NT2/D1 (cell line): ENCODE data around the gene TAAR6.

Experiments used
- DNase-seq: peaks from one replicate; pipeline ENCODE4 v3.0.0-alpha.2; 2011; ENCODE audit warnings: low read depth, low spot score
- H3K27me3 ChIP-seq: 2 replicates; pipeline ENCODE4 v1.6.0; 2011; ENCODE audit warnings: mild to moderate bottlenecking; ENCODE audit not compliant: insufficient read length, insufficient read depth
- H3K36me3 ChIP-seq: 2 replicates; pipeline ENCODE4 v1.6.1; 2011; ENCODE audit warnings: mild to moderate bottlenecking, low read length, mixed read lengths; ENCODE audit not compliant: insufficient read depth, insufficient read length
- H3K4me1 ChIP-seq: 2 replicates; pipeline ENCODE4 v1.5.1; 2011; ENCODE audit not compliant: insufficient read depth, insufficient read length
- H3K4me3 ChIP-seq: 2 replicates; pipeline ENCODE4 v1.5.1; 2011; ENCODE audit warnings: low read depth; ENCODE audit not compliant: insufficient read length
- H3K9ac ChIP-seq: 2 replicates; pipeline ENCODE4 v1.6.0; 2011; ENCODE audit warnings: low read depth; ENCODE audit not compliant: insufficient read length
- H3K9me3 ChIP-seq: 2 replicates; pipeline ENCODE4 v1.5.1; 2011; ENCODE audit warnings: mild to moderate bottlenecking, low read length; ENCODE audit not compliant: insufficient read depth
- SUZ12 ChIP-seq: IDR thresholded peaks from 2 replicates; pipeline ENCODE4 v1.6.1; 2011; ENCODE audit not compliant: insufficient read length, insufficient read depth; ENCODE audit errors: extremely low read depth
- YY1 ChIP-seq: IDR thresholded peaks from 2 replicates; pipeline ENCODE4 v1.6.1; 2011; ENCODE audit not compliant: insufficient read length, insufficient read depth
- ZNF274 ChIP-seq: IDR thresholded peaks from 2 replicates; pipeline ENCODE4 v1.6.1; 2011; ENCODE audit warnings: mild to moderate bottlenecking, low read depth, low read length

TAAR6 gene

GRCh38 chr6:132612449-132613108 is 42.5 kb downstream of the TAAR6 start:
- TF ChIP-seq YY1 (no peak), ZNF274 (no peak), SUZ12 (no peak)
- no peaks in the 10 kb centered on the region for H3K9me3 ChIP-seq
- no peaks in the 10 kb centered on the region for H3K4me1 ChIP-seq
- H3K27me3 ChIP-seq = no peaks in the 10 kb centered on the region
- no peak for DNase-seq
- H3K36me3 ChIP-seq = no peaks in the 10 kb centered on the region
- no peak overlapping the region for H3K4me3 ChIP-seq
- no peak overlapping the region for H3K9ac ChIP-seq

GRCh38 chr6:132614554-132614953 is 44.4 kb downstream of the TAAR6 start:
- no peak for DNase-seq
- TF ChIP-seq YY1 (no peak), ZNF274 (no peak), SUZ12 (no peak)
- Histone ChIP-seq H3K4me3 (no peak overlapping the region), H3K4me1 (no peaks in the 10 kb centered on the region), H3K9me3 (no peaks in the 10 kb centered on the region), H3K36me3 (no peaks in the 10 kb centered on the region), H3K27me3 (no peaks in the 10 kb centered on the region), H3K9ac (no peak overlapping the region)

GRCh38 chr6:132616677-132617076 is 46.6 kb downstream of the TAAR6 start:
- H3K9ac ChIP-seq = no peak overlapping the region
- no peaks in the 10 kb centered on the region for H3K4me1 ChIP-seq
- DNase-seq = no peak
- no peaks in the 10 kb centered on the region for H3K27me3 ChIP-seq
- H3K9me3 ChIP-seq = no peaks in the 10 kb centered on the region
- H3K36me3 ChIP-seq = no peaks in the 10 kb centered on the region
- H3K4me3 ChIP-seq = no peak overlapping the region
- TF ChIP-seq ZNF274 (no peak), SUZ12 (no peak), YY1 (no peak)
